ENCODE measurements around the gene ZNF774. TPM values are rescaled to one million over a fixed set of nuclear protein-coding genes. Genes with fewer than 3 reads are reported as not detected.

Gene ZNF774
- total and polyA plus RNA-seq, 2 of the 13 experiments (the other 11 are each of a cell fraction or from before 2014, with no cell fraction given), result 0.59 to 1.4 TPM

DNA sequence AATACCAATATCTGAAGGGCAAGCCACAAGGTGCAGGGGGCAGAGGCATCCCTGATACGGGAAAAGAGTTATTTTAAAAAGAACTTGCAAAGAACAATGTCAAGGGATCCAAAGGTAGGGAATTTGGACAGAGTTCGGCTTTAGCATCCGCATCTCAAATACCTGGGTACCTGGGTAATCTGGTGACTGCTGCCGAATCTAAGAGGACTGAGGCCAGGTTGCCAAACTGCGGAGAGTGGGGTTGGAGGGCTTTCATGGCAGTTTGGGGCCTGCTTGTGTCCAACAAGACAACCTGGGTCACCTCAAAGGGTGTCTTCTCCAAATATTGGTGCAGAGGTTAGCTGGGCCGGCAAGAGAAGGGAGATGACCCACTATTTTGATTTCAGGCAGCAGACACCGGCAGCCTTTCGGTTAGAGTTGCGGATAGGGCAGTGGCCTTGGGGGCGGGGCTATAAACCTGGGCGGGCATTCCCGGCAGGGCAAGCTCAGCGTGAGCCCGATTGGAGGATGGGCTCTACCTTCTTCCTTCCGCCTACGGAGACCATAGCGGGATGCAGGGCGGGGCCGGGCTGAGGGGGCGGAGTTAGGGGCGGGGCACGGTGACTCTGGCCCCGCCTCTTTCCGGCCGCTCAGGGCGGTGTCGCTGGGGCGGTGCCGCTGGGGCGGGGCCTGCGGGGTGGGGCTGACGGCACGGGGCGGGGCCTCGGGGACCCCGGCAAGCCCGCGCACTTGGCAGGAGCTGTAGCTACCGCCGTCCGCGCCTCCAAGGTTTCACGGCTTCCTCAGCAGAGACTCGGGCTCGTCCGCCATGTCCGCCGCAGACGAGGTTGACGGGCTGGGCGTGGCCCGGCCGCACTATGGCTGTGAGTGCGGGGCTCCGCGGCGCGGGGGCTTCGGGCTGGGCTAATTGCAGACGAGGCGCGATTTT, 35.7 kb downstream of the ZNF774 start, which contains the start of gene IQGAP1 (continued):
- TF ChIP-seq ZNF777 (CRISPR knock-in tag; IDR thresholded peaks at IDR 0.05) (peak; percentile 42; the same call in 1 of the 2 replicates), PHF8 (CRISPR knock-in tag; IDR thresholded peaks at IDR 0.05) (peak; percentile 82), ZNF24 (IDR thresholded peaks at IDR 0.05) (no peak), MED13 (CRISPR knock-in tag; IDR thresholded peaks at IDR 0.05) (no peak), ZFP1 (CRISPR knock-in tag; IDR thresholded peaks at IDR 0.05) (no peak), TAF15 (IDR thresholded peaks at IDR 0.05; ENCODE audit: low read depth, low read length, poor library complexity, severe bottlenecking) (no peak), GZF1 (CRISPR knock-in tag; IDR thresholded peaks at IDR 0.05) (0 out of 2 replicates have a peak, but pooled peaks have one; percentile 61), PATZ1 (CRISPR knock-in tag; IDR thresholded peaks at IDR 0.05) (peak; percentile 25; the same call in 1 of the 2 replicates), ZNF776 (CRISPR knock-in tag; IDR thresholded peaks at IDR 0.05) (no peak), KMT2A (CRISPR knock-in tag; IDR thresholded peaks at IDR 0.05) (0 out of 2 replicates have a peak, but pooled peaks have one; percentile 12), NCOA1 (CRISPR knock-in tag; IDR thresholded peaks at IDR 0.05) (no peak), RXRB (CRISPR knock-in tag; IDR thresholded peaks at IDR 0.05; ENCODE audit: borderline replicate concordance) (0 out of 2 replicates have a peak, but pooled peaks have one; percentile 8), DNMT3B (CRISPR knock-in tag; conservative IDR thresholded peaks at IDR 0.05) (0 out of 2 replicates have a peak, but pooled peaks have one; percentile 13), ZMYM4 (CRISPR knock-in tag; IDR thresholded peaks at IDR 0.05) (peak; percentile 22), SRF (IDR thresholded peaks at IDR 0.05; ENCODE audit: low read depth, low read length) (peak; percentile 70), POLR2G (IDR thresholded peaks at IDR 0.05; ENCODE audit: low read depth, low read length) (peak; percentile 71), ELF3 (CRISPR knock-in tag; IDR thresholded peaks at IDR 0.05) (peak; percentile 5; the same call in 1 of the 2 replicates), SP2 (CRISPR knock-in tag; IDR thresholded peaks at IDR 0.05) (0 out of 2 replicates have a peak, but pooled peaks have one; percentile 31), HNRNPL (IDR thresholded peaks at IDR 0.05; ENCODE audit: low read depth, low read length) (no peak)
- TF ChIP-seq, protein P1, sequence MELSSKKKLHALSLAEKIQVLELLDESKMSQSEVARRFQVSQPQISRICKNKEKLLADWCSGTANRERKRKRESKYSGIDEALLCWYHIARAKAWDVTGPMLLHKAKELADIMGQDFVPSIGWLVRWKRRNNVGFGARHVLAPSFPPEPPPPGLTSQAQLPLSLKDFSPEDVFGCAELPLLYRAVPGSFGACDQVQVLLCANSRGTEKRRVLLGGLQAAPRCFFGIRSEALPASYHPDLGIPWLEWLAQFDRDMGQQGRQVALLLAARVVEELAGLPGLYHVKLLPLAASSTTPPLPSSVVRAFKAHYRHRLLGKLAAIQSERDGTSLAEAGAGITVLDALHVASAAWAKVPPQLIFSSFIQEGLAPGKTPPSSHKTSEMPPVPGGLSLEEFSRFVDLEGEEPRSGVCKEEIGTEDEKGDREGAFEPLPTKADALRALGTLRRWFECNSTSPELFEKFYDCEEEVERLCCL (CRISPR knock-in tag; IDR thresholded peaks at IDR 0.05; ENCODE audit: borderline replicate concordance), result peak; percentile 63; the same call in 1 of the 2 replicates
- TF ChIP-seq, protein P2, sequence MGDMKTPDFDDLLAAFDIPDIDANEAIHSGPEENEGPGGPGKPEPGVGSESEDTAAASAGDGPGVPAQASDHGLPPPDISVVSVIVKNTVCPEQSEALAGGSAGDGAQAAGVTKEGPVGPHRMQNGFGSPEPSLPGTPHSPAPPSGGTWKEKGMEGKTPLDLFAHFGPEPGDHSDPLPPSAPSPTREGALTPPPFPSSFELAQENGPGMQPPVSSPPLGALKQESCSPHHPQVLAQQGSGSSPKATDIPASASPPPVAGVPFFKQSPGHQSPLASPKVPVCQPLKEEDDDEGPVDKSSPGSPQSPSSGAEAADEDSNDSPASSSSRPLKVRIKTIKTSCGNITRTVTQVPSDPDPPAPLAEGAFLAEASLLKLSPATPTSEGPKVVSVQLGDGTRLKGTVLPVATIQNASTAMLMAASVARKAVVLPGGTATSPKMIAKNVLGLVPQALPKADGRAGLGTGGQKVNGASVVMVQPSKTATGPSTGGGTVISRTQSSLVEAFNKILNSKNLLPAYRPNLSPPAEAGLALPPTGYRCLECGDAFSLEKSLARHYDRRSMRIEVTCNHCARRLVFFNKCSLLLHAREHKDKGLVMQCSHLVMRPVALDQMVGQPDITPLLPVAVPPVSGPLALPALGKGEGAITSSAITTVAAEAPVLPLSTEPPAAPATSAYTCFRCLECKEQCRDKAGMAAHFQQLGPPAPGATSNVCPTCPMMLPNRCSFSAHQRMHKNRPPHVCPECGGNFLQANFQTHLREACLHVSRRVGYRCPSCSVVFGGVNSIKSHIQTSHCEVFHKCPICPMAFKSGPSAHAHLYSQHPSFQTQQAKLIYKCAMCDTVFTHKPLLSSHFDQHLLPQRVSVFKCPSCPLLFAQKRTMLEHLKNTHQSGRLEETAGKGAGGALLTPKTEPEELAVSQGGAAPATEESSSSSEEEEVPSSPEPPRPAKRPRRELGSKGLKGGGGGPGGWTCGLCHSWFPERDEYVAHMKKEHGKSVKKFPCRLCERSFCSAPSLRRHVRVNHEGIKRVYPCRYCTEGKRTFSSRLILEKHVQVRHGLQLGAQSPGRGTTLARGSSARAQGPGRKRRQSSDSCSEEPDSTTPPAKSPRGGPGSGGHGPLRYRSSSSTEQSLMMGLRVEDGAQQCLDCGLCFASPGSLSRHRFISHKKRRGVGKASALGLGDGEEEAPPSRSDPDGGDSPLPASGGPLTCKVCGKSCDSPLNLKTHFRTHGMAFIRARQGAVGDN (CRISPR knock-in tag; IDR thresholded peaks at IDR 0.05), result peak; percentile 71
